Stimulated activated CD8-positive, alpha-beta memory T cell treated with anti-CD3 and anti-CD28 coated beads, Interleukin-15, amount 100 ng/mL, for 4 hours (primary cell): ENCODE measurements around the gene ITIH1.
"Not testable (repeated sequence)": the region's sequence is repeated elsewhere in the genome, so short reads cannot be mapped to it uniquely, and the experiment has no call there.

ENCODE experiments used
- DNase-seq, 2 donors: peaks; one replicate each; pipeline ENCODE4 v3.0.0-alpha.2; 2020; ENCODE audit warnings: low read depth in 2 of 2

ITIH1 gene

DNA sequence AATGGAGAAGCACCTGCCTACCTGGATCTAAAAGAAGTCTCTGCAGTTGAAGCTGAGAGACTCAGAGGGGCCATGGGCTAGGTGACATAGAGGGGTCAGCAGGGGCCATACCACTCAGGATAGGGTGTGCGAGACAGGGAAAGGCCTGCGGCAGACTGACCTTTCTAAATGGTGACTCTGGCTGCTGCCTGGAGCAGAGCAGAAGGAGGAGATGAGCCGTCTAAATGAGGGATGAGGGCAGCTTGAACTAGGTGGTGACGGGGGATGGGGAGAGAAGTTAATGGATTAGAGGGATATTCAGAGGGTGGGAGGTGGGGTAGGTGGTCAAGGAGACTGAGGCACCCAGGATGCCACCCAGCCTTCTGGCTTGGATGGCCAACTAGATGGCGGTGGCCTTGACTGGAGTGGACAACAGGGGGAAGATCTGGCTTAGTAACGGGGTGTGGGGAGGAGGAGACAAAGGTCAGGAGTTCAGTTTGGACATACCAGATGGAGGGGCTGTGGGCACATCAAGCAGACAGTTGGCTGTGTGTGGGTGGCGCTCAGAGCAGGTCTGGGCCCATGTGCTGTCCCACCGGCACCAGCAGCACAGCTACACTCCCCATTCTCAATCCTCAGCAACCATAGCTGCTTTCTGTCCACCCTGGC, 3.2 kb upstream of the ITIH1 start:
- DNase-seq: no peak

DNA sequence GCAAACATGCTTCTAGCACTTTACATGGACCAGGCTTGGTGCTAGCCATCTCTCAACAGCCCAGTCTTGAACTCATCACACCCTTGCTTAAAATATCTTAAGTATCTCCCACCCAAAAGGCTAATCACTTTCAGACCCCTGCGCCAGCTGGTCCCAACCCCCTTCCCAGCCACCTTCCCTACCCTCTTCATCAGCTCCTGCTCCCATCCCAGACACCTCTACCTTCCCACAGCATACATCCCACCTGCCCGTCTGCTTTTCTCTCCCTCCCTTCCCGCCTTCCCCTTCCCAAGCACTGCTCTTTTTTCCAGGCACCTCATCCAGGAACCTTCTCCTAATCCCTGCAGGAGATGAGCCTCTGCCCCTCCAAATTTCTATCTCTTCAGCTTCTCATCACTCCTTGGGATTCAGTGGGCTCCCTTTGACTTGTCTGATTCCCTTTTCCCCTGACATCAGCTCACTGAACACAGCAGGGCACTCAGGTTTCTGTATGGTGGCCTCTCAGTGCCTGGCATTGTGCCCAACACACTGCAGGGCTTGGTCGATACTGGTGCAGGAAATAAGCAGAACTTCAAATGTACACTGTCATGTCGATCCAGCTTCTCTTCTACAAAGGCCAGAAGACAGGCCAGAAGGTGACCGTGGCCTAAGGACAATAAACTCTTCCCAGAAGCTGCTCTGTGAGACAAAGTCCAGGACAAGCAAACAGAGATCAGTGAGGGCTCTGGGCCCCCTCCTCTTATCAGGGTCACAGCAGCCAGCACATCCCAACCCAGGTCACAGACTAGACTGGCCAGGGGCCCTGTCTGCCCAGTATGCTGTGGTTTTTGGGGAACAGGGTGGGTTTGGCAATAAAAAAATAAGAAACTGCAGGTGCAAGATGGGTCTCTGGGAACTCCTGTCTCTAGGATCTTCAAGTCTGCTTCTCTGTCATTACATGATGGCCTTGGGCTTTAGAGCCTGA, 2.2 kb upstream of the ITIH1 start:
- no peak for DNase-seq

DNA sequence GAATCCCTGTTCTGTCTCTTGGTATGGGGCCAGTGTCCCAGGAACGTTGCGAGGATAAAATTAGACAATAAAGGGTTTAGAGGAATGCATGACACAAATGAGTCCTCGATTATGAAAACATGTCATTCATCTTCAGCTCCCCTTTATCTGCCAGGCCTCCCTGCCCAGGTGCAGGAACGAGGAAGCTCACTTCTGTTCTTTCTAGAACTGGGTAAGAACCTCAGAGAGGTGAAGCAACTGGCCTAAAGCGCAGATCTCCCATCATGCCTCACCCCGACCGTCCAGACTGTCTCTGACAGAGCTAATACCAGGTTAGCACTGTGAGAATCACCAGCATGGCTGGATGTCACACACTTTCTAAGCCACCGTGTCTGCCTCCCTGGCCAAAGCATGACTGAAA, 1.5 kb upstream of the ITIH1 start:
- DNase-seq: no peak

DNA sequence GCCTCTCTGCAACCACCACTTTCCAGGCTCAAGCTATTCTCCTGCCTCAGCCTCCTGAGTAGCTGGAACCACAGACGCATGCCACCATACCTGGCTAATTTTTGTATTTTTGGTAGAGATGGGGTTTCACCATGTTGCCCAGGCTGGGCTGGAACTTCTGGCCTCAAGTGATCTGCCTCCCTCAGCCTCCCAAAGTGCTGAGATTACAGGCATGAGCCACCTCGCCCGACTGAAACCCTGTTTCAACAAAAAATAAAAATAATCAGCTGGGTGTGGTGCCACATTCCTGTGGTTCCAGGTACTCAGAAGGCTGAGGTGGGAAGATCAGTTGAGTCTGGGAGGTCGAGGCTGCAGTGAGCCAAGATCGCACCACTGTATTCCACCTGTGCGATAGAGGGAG, 913 bp upstream of the ITIH1 start:
- not testable (repeated sequence) for DNase-seq

DNA sequence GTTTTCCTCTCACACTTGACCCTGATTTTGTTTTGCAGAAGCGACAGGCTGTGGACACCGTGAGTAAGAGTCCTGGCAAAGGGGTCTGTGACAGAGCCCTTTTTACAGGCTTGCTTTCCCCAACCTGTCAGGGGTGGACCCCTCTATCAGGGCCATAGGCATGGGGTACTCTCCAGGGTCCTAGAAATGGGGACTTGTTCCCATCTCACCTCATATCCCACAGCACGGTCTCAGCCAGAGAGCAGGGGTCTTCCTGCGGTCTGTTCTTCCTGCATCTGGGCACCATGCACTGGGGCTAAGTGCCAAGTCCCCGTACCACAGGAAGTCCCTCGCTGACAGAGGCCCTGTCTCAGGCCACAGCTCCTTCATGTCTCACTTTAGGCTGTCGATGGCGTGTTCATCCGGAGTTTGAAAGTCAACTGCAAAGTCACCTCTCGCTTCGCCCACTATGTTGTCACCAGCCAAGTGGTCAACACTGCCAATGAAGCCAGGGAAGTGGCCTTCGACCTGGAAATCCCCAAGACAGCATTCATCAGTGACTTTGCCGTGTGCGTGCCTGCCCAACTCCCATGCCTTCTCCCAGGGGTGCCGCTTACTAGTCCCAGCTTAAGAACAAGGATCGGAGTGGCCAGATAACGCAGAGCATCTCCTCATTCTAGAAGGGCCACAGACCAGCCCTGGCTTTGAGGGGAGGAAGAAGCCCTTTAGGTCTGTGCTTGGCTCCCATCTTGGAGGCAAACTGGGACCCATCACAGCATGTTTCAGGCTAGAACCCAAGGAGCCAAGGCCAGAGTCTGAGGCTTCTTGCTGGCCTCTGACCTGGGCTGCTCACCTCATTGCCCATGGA, 783 bp downstream of the ITIH1 start:
- DNase-seq: no peak

DNA sequence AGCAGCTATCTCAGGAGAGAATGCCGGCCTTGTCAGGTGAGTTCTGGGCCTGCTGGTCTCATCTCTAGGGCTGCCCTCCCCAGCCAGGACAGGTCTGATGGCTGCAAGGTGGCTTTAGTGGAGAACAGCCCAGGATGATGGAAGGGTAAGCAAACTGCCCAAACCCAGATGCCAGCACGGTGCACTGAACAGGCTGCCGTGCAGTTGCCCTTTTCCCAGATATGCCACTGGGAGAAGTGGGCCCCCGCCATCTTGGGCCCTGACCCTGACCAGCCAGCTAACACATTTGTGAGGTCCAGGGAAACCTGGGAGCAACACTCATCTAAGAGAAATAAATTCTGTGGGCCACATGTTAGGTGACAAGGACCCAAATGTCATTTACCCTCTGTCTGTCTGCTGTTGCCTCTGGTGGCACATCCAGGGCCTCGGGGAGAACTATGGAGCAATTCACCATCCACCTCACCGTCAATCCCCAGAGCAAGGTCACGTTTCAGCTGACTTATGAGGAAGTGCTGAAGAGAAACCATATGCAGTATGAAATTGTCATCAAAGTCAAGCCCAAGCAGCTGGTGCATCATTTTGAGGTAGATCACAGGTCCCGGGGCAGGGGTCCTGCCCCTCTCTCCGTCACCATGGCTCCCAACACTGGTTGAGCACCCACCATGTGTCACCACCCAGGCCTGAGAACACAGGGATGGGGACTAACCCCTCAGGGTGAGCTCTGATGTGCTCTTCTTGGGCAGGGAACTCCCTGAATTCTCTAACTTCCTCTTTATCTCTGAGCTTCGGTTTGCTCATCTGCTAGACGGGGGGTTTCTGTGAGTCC, 1.8 kb downstream of the ITIH1 start:
- no peak for DNase-seq

DNA sequence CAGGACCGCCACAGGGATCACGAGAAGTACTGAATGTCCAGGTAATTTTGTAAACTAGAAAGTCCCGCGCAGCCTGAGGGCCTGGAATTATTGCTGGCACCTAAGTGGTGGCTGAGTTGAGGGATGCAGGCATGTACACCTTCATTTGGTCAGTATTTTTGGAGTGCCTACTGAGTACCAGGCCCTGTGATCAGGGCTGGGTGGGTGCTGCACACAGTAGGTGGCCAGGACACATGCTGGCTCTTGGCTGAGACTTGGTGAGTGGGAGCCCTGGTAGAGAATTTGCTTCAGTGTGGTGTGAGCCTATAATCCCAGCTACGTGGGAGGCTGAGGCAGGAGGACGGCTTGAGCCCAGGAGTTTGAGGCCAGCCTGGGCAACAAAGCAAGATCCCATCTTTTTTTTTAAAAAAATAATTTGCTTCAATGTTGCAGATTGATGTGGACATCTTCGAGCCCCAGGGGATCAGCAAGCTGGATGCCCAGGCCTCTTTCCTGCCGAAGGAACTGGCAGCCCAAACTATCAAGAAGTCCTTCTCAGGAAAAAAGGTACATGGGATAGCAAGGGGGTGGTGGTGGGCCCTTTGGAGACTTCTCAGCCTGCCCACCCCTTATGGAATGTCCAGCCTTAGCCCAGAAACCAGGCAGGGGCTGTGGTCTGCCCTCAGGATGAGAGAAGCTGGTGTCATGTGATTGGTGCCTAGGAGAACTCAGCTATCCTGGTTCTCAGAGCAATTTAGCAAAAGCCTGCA, 2.6 kb downstream of the ITIH1 start:
- DNase-seq: no peak

DNA sequence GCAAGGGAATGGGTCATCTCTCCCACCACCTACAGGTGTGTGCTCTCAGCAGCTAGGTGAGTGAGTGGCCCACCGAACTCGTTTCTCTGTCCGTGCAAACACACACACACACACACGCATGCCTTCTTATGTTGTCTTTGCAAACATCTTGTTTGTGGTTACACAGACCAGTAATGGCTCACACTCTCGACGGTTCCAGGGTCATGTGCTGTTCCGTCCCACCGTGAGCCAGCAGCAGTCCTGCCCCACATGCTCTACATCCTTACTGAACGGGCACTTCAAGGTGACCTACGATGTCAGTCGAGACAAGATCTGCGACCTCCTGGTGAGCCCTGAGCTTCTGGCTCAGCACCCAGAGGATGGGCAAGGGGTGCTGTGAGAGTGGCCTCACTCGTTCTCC, 4.3 kb downstream of the ITIH1 start:
- DNase-seq: no peak

DNA sequence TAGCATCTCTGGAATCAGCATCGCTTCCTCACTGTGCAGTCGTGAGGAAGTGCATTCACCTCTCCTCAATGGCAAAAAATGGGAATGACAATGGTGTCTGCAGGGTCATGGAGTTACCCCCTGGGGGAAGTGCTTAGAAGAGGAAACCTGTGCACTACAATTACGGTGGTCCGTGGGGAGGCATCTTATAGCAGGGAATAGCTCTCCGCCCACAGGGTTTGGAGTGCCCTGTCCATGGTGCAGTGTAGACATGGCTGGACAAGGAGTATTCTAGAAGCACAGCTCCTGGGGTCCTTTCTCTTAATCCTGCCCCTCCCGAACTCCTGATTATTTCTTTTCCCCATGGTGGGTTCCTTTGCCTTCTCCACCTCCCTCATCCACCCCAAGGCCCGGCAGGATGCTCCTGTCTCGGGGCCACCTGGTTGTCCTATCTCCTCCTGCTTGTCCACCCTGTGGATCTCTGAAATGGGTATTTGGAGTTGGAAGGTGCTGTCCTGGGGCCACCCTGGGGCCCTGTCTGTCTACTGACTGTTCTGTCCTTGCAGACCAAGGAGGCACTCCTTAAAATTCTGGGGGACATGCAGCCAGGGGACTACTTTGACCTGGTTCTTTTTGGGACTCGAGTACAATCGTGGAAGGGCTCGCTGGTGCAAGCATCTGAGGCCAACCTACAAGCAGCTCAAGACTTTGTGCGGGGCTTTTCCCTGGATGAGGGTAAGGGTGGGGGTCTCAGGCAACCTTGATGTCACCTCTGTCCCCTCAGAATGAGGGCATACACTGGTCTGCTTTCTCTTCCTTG, 5.2 kb downstream of the ITIH1 start:
- no peak for DNase-seq

DNA sequence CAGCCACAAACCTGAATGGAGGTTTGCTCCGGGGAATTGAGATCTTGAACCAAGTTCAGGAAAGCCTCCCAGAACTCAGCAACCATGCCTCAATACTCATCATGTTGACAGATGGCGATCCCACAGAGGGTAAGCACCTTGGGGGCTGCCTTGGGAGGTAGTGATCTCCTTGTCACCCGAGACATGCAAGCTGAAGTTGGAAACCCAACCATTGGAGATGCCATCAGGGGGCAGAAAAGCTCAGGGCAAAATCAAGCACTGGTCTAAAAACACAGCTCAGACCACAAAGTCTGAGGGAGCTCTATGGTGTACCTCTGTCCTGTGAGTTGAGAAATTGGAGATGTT, 5.8 kb downstream of the ITIH1 start:
- no peak for DNase-seq

DNA sequence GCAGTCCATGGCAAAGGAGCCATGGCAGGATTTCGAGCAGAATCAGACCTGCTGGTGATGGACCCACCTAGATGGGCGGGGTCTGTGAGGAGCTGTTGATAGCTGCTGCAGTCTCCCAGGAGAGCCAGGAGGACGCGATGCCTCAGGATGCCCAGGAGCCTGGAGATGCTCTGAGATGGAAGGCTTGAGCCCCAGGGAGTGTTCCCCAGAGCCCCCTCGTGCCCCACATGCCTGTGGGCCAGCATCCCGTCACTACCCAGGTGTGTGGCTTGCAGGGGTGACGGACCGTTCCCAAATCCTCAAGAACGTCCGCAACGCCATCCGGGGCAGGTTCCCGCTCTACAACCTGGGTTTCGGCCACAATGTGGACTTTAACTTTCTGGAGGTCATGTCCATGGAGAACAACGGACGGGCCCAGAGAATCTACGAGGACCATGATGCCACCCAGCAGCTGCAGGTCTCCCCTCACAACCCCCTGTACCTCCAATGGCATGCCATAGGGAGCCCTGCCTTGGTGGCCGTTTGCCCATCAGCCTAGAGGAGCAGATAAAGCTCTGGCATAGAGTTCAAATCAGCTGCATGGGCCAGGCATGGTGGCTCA, 6.7 kb downstream of the ITIH1 start:
- DNase-seq: no peak

DNA sequence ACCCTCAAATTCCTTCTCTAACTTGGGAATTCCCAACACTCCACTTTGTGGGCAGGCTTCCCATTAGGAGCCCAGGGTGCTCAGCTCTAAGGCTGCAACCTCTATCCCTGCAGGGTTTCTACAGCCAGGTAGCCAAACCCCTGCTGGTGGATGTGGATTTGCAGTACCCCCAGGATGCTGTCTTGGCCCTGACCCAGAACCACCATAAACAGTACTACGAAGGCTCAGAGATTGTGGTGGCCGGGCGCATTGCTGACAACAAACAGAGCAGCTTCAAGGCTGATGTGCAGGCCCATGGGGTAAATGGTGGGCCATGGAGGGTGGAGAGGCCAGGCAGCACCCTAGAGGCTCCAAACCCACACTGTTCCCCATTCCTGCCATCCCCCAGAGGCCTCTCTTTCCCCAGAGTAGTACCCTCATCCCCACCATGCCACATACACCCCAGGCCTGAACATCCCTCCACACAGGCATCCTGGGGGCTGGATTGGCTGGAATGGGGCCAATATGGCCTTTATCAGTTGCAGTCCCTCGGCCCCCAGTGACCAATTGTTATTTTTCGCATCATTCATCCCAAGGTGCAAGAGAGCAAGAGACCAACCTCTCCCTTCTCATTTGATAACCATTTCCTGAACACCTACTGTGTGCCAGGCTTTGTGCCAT, 7.7 kb downstream of the ITIH1 start:
- no peak for DNase-seq

DNA sequence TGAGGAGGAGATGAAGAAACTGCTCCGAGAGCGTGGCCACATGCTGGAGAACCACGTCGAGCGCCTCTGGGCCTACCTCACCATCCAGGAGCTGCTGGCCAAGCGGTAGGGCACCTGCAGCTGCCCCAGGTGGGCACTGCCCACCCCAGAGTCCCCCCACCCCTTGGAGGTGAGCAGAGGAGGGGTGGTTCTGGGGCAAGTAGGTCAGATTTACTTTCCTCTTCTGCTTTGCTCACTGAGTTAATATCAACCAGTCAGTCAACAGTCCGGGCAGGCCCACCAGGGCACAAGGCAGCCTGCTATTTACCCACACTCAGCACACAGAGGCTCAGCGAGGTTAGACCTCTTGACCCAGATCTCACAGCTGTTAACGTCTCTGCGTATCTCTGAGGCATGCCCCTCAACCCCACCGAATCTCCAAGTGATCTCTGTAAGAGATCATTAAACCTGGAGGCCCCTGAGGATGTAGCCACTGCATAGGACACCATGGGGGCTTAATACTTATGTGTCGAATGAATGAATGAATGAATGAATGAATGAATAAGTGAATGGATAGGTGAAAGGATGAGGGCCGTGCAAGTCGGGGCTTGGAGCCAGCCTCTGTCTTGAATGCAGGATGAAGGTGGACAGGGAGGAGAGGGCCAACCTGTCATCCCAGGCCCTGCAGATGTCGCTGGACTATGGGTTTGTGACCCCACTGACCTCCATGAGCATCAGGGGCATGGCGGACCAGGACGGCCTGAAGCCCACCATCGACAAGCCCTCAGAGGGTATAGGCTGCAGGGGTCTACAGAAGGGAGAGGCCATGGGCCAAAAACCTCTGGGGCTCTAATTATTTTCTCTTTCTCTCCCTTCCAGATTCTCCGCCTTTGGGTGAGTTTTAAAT, 9.2 kb downstream of the ITIH1 start:
- no peak for DNase-seq

DNA sequence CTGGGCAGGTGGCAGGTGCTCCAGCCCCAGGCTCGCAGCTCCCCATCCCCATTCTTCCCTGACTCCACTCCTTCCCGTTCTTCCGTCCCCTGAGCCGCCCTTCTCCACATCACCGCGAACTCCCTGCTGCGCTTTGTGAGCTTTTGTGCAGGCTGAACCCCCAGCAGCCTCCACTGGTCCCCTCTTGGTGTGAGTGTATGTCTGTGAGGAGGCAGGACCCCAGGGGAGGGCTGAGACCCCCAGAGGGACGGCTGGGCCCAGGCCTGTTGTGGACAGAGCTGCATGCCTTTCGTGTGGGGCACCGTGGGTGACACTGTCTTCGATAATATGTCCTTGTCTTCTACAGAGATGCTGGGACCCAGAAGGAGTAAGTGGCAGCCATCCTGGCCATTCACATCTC, 9.8 kb downstream of the ITIH1 start:
- no peak for DNase-seq

DNA sequence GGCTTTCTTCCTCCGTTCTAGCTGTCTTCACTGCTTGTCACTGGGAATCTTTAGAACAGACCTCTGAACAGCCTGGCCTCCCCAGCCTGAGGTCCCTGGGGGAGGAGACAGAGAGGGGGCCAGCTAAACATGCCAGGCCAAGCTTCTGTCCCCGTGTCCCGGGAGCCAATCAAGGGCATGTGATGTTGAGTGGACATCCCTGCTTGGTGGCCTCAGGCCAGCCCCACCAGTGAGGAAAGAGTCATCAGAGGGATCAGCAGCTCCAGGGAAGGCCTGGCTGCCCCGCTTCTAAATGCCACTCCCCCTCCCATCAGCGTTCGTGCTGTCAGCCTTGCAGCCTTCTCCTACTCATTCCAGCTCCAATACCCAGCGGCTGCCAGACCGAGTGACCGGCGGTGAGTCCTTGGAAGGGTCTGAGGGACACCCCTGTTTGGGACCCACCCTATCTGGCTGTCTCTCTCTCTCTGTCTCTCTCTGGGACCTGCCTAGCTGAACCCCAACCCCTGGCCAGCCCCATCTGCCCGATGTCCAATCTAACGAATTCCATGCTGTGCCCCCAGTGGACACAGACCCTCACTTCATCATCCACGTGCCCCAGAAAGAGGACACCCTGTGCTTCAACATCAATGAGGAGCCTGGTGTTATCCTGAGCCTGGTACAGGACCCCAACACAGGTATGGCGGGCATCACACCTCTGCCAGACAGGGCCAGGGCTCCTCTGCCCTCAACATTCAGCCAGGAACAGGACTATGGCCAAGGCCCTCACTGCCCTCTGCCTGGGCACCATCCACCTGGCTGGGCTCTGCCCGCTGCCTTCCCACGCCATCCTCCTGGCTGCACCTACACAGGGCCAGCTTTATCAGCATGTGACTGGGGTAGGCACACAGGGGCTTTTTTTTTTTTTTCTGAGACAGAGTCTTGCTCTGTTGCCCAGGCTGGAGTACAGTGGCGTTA, 10.6 kb downstream of the ITIH1 start:
- no peak for DNase-seq

DNA sequence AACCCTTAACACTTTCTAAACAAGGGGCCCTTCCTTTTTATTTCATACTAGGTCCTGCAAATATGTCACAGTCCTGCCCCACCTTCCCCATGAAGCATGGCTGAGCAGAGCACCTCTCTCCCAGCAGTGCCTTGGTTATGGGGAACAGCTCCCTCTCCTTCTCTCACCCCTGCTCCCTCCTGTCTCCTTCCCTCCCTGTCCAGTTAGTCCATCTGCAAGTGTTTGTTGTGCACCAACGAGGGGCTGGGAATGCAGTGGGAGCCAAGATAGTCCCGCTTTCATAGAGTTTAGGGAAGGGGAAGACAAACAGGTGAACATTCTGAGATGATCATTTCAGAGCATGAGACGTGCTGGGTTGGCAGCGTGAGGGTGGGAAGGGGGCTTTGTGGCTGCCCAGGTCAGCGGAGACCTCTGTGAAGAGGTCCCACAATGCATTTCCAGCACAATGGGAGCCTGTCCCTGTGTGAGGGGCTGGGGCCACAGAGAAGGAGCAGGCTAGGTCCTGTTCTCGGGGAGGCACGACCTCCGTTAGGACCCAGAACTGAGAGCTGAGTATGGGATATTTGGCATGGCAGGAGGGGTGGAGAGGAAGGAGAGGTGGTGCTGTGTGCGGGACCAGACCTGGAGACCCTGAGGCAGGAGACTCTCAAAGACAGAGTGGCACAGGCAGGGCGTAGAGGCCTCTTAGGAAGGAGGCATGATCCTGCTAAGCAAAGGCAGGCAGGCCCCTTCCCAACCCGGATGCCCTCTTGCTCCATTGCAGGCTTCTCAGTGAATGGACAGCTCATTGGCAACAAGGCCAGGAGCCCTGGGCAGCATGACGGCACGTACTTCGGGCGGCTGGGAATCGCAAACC, 11.7 kb downstream of the ITIH1 start:
- no peak for DNase-seq
